ENCODE measurements around the gene RABGAP1L.

Gene RABGAP1L

GRCh38 chr1:174991473-174991872, 832.2 kb downstream of the RABGAP1L start:
- no peak overlapping the region for H3K4me3 ChIP-seq (ENCODE audit: low read depth, low read length)
- in situ Hi-C loops (cut with HindIII; ENCODE audit: low sequenced_read_pairs), result no loop called here
- no peak for TF ChIP-seq CTCF (IDR thresholded peaks at IDR 0.05; ENCODE audit: low read depth, low read length, missing control alignments)
- no peak for DNase-seq (ENCODE audit: low read depth)

GRCh38 chr1:174995121-174995520, 835.8 kb downstream of the RABGAP1L start:
- in situ Hi-C loops (cut with HindIII; ENCODE audit: low sequenced_read_pairs), result no loop called here
- DNase-seq (ENCODE audit: low read depth), result no peak
- TF ChIP-seq CTCF (IDR thresholded peaks at IDR 0.05; ENCODE audit: low read depth, low read length, missing control alignments), result no peak
- H3K4me3 ChIP-seq (ENCODE audit: low read depth, low read length), result no peak overlapping the region

GRCh38 chr1:174995916-174996315, 836.6 kb downstream of the RABGAP1L start:
- DNase-seq (ENCODE audit: low read depth), result no peak
- H3K4me3 ChIP-seq (ENCODE audit: low read depth, low read length), result no peak overlapping the region
- no peak for TF ChIP-seq CTCF (IDR thresholded peaks at IDR 0.05; ENCODE audit: low read depth, low read length, missing control alignments)

GRCh38 chr1:174996476-174996875, 837.2 kb downstream of the RABGAP1L start:
- no peak overlapping the region for H3K4me3 ChIP-seq (ENCODE audit: low read depth, low read length)
- in situ Hi-C loops (cut with HindIII; ENCODE audit: low sequenced_read_pairs), result no loop called here
- no peak for DNase-seq (ENCODE audit: low read depth)
- TF ChIP-seq CTCF (IDR thresholded peaks at IDR 0.05; ENCODE audit: low read depth, low read length, missing control alignments), result no peak

More at GRCh38 chr1:174995916-174996315, 836.6 kb downstream of the RABGAP1L start:
- in situ Hi-C loops (cut with HindIII; ENCODE audit: low sequenced_read_pairs), result no loop called here

- no peak for DNase-seq (ENCODE audit: low read depth)
- TF ChIP-seq CTCF (IDR thresholded peaks at IDR 0.05; ENCODE audit: low read depth, low read length, missing control alignments), result no peak
- in situ Hi-C loops (cut with HindIII; ENCODE audit: low sequenced_read_pairs), result no loop called here
Observed at GRCh38 chr1:174997041-174997440, 837.7 kb downstream of the RABGAP1L start.

GRCh38 chr1:174998569-174999215, 839.4 kb downstream of the RABGAP1L start:
- in situ Hi-C loops (cut with HindIII; ENCODE audit: low sequenced_read_pairs), result no loop called here
- no peak for DNase-seq (ENCODE audit: low read depth)

More at GRCh38 chr1:174997041-174997440, 837.7 kb downstream of the RABGAP1L start:
- no peak overlapping the region for H3K4me3 ChIP-seq (ENCODE audit: low read depth, low read length)

More at GRCh38 chr1:174998569-174999215, 839.4 kb downstream of the RABGAP1L start:
- TF ChIP-seq CTCF (IDR thresholded peaks at IDR 0.05; ENCODE audit: low read depth, low read length, missing control alignments), result peak; percentile 80
- H3K4me3 ChIP-seq (ENCODE audit: low read depth, low read length), result peak overlapping the region; percentile 66
